ENCODE results near the gene PGAM5. TPM values are rescaled to one million over a fixed set of nuclear protein-coding genes. Genes with fewer than 3 reads are reported as not detected.

The PGAM5 gene
- total RNA-seq, 2 experiments from 2014 or later, result 12.8 to 15.1 TPM

DNA sequence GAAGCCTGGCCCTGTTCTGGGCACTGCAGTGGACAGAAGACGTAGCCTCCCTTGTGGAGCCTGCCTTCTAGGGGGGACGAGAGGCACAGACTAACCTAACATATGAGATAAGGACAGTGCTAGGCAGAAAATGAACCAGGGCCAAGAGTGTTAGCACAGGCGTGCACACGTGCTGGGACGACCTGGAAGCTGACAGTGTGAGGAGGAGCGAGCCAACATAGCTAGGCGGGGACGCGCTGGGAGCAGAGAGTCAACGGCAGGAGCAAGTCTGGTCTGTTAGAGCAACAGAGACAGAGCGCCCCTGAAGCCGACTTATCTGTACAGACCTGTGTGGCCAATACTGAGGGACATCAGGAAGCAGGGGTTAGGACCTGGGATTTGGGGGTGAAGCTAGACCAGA lies 15.2 kb upstream of the PGAM5 start:
- peaks cover 3% of the 10 kb centered on the region for H3K36me3 ChIP-seq (ENCODE audit: insufficient read depth, low read length)
- ChIA-PET POLR2A (interaction anchor here (0.6 kb wide), 1 partner anchor 15 kb away, joined by 4 read pairs; no protein-coding TSS in a partner anchor), CTCF (no interaction called here)
- H3K27ac ChIP-seq (ENCODE audit: low read depth in 1 of 2, low read length in 2 of 2), result no peak overlapping the region
- H3K27ac Mint-ChIP-seq, result no peak overlapping the region
- TF ChIP-seq, protein P1, sequence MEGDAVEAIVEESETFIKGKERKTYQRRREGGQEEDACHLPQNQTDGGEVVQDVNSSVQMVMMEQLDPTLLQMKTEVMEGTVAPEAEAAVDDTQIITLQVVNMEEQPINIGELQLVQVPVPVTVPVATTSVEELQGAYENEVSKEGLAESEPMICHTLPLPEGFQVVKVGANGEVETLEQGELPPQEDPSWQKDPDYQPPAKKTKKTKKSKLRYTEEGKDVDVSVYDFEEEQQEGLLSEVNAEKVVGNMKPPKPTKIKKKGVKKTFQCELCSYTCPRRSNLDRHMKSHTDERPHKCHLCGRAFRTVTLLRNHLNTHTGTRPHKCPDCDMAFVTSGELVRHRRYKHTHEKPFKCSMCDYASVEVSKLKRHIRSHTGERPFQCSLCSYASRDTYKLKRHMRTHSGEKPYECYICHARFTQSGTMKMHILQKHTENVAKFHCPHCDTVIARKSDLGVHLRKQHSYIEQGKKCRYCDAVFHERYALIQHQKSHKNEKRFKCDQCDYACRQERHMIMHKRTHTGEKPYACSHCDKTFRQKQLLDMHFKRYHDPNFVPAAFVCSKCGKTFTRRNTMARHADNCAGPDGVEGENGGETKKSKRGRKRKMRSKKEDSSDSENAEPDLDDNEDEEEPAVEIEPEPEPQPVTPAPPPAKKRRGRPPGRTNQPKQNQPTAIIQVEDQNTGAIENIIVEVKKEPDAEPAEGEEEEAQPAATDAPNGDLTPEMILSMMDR (IDR thresholded peaks at IDR 0.05), result no peak
- no peaks in the 10 kb centered on the region for H3K4me1 ChIP-seq (ENCODE audit: insufficient read depth, low read length)
- no peaks in the 10 kb centered on the region for H3K9me3 ChIP-seq (ENCODE audit: control insufficient read depth in 1 of 2, insufficient read depth in 1 of 2, low read length in 2 of 2)
- H3K4me3 Mint-ChIP-seq, result no peak overlapping the region
- ATAC-seq (ENCODE audit: poor library complexity) (no peak), DNase-seq (no peak)
- intact Hi-C loops (cut with DNase I, micrococcal nuclease), result no loop called here
- no peaks in the 10 kb centered on the region for H3K9me3 Mint-ChIP-seq
- no peaks in the 10 kb centered on the region for H3K27me3 Mint-ChIP-seq
- peaks cover 25% of the 10 kb centered on the region for H3K36me3 Mint-ChIP-seq (ENCODE audit: low read depth)
- H3K4me3 ChIP-seq (ENCODE audit: low read length), result no peak overlapping the region
- no peaks in the 10 kb centered on the region for H3K27me3 ChIP-seq (ENCODE audit: control insufficient read depth in 1 of 2, insufficient read depth in 2 of 2, low read length in 2 of 2)
- H3K4me1 Mint-ChIP-seq (ENCODE audit: low read depth), result no peaks in the 10 kb centered on the region

DNA sequence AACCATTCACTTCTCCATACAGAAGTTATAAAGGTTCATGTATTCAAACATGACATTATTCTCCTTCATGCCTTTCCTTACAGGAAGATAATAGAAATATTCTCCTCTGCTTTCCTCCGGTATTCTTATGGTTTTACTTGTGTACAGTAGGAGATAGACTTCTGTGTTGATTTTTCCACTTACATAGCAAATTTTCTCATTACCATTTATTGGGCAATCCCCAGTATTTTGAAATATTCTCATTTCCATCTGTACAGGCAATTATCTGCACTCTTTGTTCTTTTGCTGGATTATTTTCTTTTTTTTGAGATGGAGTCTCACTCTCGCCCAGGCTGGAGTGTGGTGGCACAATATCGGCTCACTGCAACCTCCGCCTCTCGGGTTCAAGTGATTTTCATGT lies 12.3 kb upstream of the PGAM5 start:
- Histone ChIP-seq H3K4me1 (ENCODE audit: insufficient read depth, low read length) (no peaks in the 10 kb centered on the region), H3K36me3 (ENCODE audit: insufficient read depth, low read length) (peaks cover 3% of the 10 kb centered on the region), H3K4me3 (ENCODE audit: low read length) (no peak overlapping the region), H3K27ac (ENCODE audit: low read depth in 1 of 2, low read length in 2 of 2) (no peak overlapping the region), H3K27me3 (ENCODE audit: control insufficient read depth in 1 of 2, insufficient read depth in 2 of 2, low read length in 2 of 2) (no peaks in the 10 kb centered on the region), H3K9me3 (ENCODE audit: control insufficient read depth in 1 of 2, insufficient read depth in 1 of 2, low read length in 2 of 2) (no peaks in the 10 kb centered on the region)
- Mint-ChIP-seq H3K4me3 (no peak overlapping the region), H3K27ac (no peak overlapping the region), H3K4me1 (ENCODE audit: low read depth) (no peaks in the 10 kb centered on the region), H3K9me3 (no peaks in the 10 kb centered on the region), H3K36me3 (ENCODE audit: low read depth) (peaks cover 34% of the 10 kb centered on the region), H3K27me3 (no peaks in the 10 kb centered on the region)
- ATAC-seq (ENCODE audit: poor library complexity), result no peak
- ChIA-PET CTCF (no interaction called here), POLR2A (no interaction called here)
- DNase-seq, result no peak
- intact Hi-C loops (cut with DNase I, micrococcal nuclease), result no loop called here
- TF ChIP-seq, protein P1 (IDR thresholded peaks at IDR 0.05), result no peak

DNA sequence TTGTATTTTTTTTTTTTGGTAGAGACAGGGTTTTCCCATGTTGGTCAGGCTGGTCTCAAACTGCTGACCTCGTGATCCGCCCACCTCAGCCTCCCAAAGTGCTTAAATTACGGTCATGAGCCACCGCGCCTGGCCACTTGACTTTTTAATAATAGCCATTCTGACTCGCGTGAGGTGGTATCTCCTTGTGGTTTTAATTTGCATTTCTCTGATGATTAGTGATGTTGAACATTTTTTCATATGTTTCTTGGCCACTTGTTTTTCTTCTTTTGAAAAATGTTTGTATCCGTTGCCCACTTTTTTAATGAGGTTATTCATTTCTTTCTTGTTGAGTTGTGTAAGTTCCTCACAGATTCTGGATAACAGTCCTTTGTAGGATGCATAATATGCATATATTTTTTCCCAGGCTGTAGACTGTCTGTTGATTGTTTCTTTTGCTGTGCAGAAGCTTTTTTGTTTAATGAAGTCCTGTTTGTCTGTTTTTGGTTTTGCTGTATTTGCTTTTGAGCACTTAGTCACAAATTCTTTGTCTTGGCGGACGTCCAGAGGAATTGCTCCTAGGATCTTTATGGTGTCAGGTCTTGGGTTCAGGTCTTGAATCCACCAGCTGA lies 10.3 kb upstream of the PGAM5 start:
- H3K36me3 ChIP-seq (ENCODE audit: insufficient read depth, low read length), result peaks cover 3% of the 10 kb centered on the region

More for the DNA sequence above, 10.3 kb upstream of the PGAM5 start:
- Histone ChIP-seq H3K4me1 (ENCODE audit: insufficient read depth, low read length) (no peaks in the 10 kb centered on the region), H3K9me3 (ENCODE audit: control insufficient read depth in 1 of 2, insufficient read depth in 1 of 2, low read length in 2 of 2) (peaks cover 0 to 4% of the 10 kb centered on the region in 2 experiments), H3K27ac (ENCODE audit: low read depth in 1 of 2, low read length in 2 of 2) (no peak overlapping the region), H3K4me3 (ENCODE audit: low read length) (no peak overlapping the region), H3K27me3 (ENCODE audit: control insufficient read depth in 1 of 2, insufficient read depth in 2 of 2, low read length in 2 of 2) (no peaks in the 10 kb centered on the region)
- no peaks in the 10 kb centered on the region for H3K4me1 Mint-ChIP-seq (ENCODE audit: low read depth)
- POLR2A ChIA-PET, result no interaction called here
- TF ChIP-seq, protein P1 (IDR thresholded peaks at IDR 0.05), result no peak
- intact Hi-C loops (cut with DNase I, micrococcal nuclease), result no loop called here
- no peak overlapping the region for H3K4me3 Mint-ChIP-seq
- no peaks in the 10 kb centered on the region for H3K27me3 Mint-ChIP-seq
- H3K27ac Mint-ChIP-seq, result no peak overlapping the region
- no peaks in the 10 kb centered on the region for H3K9me3 Mint-ChIP-seq
- DNase-seq (no peak), ATAC-seq (ENCODE audit: poor library complexity) (no peak)
- peaks cover 54% of the 10 kb centered on the region for H3K36me3 Mint-ChIP-seq (ENCODE audit: low read depth)
- CTCF ChIA-PET, result no interaction called here
